ENCODE results near the gene PLEKHA1.

DNA sequence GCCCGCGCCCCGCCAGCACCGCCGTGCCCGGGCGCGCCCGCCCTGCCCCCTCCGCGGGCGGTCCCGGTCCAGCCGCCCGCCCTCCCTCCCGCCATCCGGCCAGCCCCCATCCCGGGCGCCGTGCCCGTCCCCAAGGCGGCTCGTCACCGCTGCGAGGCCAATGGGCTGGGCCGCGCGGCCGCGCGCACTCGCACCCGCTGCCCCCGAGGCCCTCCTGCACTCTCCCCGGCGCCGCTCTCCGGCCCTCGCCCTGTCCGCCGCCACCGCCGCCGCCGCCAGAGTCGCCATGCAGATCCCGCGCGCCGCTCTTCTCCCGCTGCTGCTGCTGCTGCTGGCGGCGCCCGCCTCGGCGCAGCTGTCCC is 86.8 kb downstream of the PLEKHA1 start, which contains the start of gene HTRA1:
- TF ChIP-seq, protein P1, sequence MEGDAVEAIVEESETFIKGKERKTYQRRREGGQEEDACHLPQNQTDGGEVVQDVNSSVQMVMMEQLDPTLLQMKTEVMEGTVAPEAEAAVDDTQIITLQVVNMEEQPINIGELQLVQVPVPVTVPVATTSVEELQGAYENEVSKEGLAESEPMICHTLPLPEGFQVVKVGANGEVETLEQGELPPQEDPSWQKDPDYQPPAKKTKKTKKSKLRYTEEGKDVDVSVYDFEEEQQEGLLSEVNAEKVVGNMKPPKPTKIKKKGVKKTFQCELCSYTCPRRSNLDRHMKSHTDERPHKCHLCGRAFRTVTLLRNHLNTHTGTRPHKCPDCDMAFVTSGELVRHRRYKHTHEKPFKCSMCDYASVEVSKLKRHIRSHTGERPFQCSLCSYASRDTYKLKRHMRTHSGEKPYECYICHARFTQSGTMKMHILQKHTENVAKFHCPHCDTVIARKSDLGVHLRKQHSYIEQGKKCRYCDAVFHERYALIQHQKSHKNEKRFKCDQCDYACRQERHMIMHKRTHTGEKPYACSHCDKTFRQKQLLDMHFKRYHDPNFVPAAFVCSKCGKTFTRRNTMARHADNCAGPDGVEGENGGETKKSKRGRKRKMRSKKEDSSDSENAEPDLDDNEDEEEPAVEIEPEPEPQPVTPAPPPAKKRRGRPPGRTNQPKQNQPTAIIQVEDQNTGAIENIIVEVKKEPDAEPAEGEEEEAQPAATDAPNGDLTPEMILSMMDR (IDR thresholded peaks at IDR 0.05; ENCODE audit: low read depth, low read length, missing input control): no peak
- TF ChIP-seq, protein P2, sequence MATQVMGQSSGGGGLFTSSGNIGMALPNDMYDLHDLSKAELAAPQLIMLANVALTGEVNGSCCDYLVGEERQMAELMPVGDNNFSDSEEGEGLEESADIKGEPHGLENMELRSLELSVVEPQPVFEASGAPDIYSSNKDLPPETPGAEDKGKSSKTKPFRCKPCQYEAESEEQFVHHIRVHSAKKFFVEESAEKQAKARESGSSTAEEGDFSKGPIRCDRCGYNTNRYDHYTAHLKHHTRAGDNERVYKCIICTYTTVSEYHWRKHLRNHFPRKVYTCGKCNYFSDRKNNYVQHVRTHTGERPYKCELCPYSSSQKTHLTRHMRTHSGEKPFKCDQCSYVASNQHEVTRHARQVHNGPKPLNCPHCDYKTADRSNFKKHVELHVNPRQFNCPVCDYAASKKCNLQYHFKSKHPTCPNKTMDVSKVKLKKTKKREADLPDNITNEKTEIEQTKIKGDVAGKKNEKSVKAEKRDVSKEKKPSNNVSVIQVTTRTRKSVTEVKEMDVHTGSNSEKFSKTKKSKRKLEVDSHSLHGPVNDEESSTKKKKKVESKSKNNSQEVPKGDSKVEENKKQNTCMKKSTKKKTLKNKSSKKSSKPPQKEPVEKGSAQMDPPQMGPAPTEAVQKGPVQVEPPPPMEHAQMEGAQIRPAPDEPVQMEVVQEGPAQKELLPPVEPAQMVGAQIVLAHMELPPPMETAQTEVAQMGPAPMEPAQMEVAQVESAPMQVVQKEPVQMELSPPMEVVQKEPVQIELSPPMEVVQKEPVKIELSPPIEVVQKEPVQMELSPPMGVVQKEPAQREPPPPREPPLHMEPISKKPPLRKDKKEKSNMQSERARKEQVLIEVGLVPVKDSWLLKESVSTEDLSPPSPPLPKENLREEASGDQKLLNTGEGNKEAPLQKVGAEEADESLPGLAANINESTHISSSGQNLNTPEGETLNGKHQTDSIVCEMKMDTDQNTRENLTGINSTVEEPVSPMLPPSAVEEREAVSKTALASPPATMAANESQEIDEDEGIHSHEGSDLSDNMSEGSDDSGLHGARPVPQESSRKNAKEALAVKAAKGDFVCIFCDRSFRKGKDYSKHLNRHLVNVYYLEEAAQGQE (IDR thresholded peaks at IDR 0.05): no peak
- TF ChIP-seq, protein P3, sequence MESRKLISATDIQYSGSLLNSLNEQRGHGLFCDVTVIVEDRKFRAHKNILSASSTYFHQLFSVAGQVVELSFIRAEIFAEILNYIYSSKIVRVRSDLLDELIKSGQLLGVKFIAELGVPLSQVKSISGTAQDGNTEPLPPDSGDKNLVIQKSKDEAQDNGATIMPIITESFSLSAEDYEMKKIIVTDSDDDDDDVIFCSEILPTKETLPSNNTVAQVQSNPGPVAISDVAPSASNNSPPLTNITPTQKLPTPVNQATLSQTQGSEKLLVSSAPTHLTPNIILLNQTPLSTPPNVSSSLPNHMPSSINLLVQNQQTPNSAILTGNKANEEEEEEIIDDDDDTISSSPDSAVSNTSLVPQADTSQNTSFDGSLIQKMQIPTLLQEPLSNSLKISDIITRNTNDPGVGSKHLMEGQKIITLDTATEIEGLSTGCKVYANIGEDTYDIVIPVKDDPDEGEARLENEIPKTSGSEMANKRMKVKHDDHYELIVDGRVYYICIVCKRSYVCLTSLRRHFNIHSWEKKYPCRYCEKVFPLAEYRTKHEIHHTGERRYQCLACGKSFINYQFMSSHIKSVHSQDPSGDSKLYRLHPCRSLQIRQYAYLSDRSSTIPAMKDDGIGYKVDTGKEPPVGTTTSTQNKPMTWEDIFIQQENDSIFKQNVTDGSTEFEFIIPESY (IDR thresholded peaks at IDR 0.05): no peak
- TF ChIP-seq FOXA1 (IDR thresholded peaks at IDR 0.05): no peak
- TF ChIP-seq, protein P4, sequence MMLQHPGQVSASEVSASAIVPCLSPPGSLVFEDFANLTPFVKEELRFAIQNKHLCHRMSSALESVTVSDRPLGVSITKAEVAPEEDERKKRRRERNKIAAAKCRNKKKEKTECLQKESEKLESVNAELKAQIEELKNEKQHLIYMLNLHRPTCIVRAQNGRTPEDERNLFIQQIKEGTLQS (IDR thresholded peaks at IDR 0.05): no peak
- no peak for TF ChIP-seq EGR1 (IDR thresholded peaks at IDR 0.05; ENCODE audit: low read depth in 2 of 2)
- TF ChIP-seq, protein P5, sequence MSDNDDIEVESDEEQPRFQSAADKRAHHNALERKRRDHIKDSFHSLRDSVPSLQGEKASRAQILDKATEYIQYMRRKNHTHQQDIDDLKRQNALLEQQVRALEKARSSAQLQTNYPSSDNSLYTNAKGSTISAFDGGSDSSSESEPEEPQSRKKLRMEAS (IDR thresholded peaks at IDR 0.05): no peak
- TF ChIP-seq RAD21 (IDR thresholded peaks at IDR 0.05): no peak
- TF ChIP-seq YY1 (IDR thresholded peaks at IDR 0.05): no peak
- TF ChIP-seq JUND (IDR thresholded peaks at IDR 0.05): no peak
- no peak for TF ChIP-seq SP1 (IDR thresholded peaks at IDR 0.05)
- no peak for TF ChIP-seq TAF1 (conservative IDR thresholded peaks at IDR 0.05)

All from liver (tissue), 3 donors.